HG02678 (cell line): Measurements from ENCODE around the gene DRC3.
A peak's percentile ranks its signal among the peaks of the same experiment; 100 is the strongest.

Experiments used
- ATAC-seq: cut with Tn5 transposase; IDR thresholded peaks from one replicate; pipeline ENCODE4 v1.9.1; 2021; ENCODE audit warnings: mild to moderate bottlenecking, moderate library complexity; ENCODE audit not compliant: unreplicated experiment

Gene DRC3

DNA sequence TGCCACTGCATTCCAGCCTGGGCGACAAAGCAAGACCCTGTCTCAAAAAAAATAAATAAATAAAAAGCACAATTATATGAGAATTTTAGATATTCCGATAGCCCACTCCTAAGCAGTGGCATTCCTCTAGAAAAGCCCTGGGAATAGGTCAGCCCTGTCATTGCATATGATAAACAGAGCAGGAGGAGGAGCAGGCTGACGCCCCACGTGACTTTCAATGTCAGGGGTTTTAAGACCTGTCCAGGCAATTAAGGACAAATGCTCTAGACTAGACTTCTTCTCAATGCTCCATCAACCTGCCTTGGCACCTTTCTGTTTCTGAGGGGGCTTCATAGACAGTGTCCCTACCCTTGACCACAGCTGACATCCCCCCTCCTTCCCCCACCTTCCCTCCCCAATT lies 8.0 kb upstream of the DRC3 start:
- ATAC-seq: no peak

DNA sequence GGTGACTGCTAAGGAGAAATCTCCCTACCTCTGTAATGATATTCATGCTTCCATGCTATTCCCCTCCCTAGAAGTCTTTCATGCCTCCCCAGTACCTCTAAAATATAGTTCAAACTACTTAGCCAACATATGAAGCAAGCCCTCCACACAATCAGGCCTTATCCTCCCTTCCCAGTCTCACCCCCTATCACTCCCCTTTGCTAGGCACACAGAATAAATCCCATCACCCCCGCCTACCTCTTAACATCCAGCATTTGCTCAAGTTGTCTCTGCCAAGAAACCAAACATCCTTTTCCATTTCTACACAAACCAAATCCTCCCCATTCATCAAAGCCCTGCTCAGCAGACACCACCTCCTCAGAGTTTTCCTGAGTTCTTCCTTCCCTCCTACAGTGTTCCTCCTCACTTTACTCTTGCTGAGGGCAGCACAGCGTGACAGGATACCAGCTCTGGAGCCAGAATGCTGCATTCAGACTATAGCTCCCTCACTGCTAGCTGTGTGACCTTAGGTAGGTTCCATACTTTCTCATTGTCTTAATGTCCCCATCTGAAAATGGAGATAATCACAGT lies 7.4 kb upstream of the DRC3 start:
- ATAC-seq: no peak

DNA sequence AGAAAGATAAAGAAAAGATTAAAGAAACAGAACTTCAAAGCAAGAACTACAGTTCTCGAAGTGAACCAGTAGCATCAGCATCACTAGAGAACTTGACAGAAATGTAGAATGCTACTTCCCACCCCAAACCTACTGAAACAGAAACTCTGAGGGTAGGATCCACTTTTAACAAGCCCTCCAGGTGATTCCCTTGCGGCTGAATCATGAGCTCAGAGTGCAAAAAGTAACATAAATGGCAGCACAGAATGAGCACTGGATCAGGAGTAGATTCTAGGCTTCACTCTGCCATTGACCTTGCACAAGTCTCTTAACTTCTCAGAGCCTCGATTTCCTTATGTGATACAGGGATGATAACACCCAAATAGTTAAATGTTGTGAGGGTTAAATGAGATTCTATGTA lies 6.3 kb upstream of the DRC3 start:
- ATAC-seq: peak; percentile 58

DNA sequence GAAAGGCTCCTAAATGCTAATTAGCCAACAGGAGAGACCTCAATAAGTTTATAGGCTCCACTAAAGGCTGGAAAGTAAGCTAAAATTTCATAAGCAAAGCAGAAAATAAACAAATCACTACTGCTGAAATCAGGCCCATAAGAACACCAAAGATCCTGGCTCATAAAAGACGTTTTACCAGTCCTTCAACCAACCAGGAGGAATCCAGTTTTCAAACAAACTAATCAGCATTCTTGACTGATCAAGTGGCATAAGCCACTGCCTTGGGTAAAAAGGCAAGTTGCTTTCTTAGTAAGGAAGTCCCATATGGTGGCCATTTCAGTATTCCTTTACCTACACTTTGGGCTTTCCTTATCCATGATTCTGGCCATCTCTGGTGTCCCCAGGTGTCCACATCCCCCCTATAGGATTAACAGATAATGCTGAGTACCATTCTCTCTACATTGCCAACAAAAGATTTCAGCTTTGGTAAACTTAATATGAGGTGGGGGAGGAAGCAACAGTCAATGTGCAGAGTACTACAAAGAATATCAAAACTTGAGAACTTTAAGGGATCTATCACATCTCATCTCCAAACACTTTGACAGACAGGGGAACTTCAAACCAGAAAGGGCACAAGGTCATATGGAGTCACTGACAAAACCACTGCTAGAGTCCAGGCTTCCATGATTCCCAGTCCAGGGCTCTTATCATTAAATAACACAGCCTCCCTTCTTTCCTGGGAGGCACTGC lies 1.8 kb upstream of the DRC3 start:
- no peak for ATAC-seq

DNA sequence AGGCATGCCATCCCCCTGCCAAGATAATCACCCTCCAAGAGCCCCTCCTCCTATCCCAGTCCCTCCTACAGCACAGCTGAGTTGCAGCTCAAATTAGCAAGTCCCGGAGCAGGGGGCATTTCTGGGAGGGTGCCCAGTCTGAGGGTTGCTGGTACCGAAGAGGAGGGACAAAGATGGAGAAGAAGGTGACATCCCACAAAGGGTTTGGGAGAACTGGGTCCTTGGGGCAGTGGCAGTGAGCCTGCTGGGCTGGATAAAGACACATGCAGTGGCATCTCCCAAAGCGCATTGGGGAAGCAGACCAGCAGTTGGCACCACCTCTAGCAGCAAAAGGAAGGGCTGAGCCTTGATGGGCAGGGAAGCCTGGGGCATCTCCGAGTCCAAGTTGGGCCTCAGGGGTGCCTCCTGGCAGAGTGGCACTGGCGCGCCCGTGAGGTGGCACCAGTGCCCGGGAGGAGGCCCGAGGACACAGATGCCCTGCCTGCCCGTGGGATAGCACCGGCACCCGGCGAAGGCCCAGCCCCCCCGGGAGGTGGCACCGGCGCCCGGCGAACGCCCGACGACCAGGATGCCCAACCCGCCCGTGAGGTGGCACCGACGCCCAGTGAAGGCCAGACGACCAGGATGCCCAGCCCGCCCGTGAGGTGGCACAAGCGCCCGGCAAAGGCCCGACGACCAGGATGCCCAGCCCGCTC lies 1.1 kb upstream of the DRC3 start:
- no peak for ATAC-seq

DNA sequence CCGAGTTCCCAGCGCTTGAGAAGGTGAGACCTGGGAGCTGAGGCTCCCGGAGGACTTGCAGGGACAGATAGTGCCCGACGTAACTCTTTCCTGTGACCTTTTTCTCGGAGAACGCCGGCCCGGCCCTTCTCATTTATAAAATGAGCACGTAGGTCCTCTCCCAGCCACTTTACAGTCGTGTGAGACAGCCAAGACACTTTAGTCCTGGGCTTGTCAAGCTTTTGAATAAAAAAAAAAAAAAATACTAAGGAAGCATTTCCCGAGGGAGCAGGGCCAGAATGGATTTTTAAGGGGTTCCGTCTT lies 241 bp downstream of the DRC3 start:
- ATAC-seq: no peak

DNA sequence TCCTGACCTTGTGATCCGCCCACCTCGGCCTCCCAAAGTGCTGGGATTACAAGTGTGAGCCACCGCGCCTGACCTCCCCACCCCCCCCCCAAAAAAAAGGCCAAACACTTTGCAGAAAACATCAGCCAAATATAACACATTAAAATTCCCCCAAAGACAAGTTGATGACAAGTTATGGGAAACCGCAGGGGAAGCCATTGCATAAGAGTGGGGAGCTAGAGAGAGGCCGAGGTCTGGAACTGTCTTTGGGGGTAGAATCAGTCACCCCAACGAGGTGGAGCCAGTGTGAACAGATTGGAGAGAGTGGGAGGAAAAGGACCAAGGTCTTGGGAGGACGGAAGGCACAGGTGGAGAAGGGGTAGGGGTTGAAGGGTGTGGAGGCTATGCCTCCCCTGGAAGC lies 2.8 kb downstream of the DRC3 start:
- ATAC-seq: no peak

DNA sequence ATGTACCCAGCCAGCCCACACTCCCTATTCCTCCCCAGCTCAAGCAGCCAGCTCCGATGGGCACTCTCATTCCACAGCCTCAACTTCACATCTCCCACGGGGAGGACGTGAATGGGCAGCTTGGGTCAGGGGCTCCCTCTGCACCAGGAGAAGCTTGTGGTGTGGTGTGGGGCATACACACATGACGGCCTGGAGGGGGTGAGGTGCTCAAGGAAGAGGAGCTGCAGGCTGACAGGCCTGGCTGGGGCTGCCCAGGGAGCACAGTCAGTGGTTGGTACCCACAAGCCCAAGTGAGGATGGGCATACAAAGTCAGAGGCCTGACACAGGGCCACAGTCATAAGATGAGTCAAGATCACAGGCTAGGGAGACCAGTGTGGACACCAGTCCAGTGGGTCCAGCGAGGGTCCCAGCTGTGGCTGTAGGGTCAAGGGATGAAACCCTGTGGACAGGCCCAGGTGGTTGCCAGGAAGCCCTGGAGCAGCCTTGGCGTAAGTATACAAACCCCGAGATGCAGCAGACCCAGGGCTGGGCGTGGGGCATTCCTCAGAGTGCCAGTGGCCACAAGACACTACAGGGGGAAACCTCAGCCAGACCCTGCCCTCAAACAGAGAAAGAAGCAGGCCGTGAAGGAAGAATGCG lies 4.4 kb downstream of the DRC3 start:
- no peak for ATAC-seq

DNA sequence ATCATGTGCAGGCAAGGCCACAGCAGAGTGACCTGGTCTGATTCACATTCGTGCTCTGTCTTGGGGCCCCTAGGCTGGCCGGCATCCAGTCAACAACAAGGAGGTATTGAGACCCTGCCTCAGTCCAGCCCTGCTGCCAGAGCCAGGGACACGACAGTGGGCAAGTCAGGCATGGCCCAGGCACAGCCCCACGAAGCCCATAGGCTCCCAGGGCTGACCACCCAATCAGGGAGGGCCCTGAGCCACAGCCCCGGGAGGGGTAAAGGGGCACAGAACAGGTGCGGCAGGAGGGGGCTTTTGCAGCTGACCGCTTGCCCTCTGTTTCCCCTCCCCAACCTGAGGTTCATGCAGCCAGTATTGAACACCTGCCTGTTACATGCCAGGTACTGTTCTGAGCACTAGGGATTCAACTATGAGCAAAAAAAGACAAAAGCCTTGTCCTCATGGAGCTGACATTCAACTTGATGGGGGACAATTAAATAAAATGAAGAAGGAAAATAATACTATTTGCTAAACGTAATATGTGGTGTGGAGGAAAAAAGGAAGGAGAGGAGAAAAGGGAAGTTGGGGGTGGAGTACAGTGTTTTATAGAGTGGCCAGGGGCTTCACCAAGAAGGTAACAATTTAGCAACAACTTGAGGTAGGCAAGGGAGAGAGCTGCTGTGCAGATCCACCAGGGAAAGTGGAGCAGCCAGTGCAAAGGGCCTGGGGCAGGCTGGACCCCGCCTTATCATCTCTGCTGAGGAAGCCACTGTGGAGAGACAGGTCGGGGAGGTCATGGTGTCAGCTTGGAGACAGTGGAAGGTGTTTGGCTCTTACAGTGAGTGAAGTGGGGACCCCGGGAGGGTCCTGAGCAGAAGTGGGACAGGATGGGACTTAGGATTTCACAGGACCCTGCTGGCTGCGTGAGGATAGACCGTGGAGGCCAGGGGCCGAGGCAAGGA lies 6.1 kb downstream of the DRC3 start:
- no peak for ATAC-seq

DNA sequence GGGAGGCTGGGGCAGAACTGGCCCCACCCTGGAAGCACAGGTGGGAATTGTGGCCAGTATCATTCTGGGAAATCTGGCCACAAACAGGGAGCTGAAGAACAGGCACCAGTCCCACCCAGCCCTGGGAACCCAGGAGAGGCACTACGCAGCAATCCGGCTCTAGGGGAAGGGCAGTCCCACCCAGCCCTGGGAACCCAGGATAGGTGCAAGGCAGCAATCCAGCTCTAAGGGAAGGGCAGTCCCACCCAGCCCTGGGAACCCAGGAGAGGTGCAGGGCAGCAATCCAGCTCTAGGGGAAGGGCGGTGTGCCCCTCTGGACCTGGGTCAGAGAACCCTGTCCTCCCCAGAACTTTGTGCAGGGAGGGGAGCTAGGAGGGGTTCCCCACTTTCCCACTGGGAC lies 7.1 kb downstream of the DRC3 start:
- ATAC-seq: no peak

DNA sequence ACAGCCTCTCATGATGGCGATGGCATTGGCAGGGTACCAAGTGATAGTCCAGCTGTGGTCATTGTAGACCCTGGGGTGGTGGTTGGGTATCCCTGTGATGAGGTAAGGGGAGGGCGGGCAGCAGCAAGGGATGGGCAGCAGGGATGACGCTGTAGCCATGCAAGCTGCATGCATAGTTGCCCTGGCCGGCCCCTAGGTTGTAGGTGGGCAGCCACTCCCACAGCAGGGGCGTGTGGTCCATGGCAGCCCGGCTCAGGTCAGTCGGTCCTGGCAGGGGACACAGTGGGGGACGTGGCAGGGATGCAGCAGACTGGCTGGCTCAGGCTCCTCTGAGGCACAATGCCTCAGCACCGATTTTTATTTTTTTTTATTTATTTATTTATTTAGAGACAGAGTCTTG lies 8.7 kb downstream of the DRC3 start:
- ATAC-seq: no peak

DNA sequence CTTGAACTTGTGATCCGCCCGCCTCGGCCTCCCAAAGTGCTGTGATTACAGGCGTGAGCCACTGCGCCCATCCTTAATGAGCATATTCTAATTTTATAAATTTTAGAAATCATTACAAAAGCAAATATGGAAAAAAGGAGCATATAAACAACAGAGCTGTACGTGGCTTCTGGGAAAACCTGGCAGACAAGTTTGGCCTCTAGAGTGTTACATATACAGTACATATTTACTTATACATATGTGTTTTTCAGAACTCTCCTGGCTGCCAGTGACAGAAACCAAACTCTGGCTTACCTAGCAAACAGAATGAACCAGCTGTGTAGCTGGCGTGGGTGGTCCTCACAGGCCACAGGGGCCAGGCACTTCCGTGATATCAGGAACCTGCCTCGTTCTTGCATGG lies 10.1 kb downstream of the DRC3 start:
- ATAC-seq: no peak

DNA sequence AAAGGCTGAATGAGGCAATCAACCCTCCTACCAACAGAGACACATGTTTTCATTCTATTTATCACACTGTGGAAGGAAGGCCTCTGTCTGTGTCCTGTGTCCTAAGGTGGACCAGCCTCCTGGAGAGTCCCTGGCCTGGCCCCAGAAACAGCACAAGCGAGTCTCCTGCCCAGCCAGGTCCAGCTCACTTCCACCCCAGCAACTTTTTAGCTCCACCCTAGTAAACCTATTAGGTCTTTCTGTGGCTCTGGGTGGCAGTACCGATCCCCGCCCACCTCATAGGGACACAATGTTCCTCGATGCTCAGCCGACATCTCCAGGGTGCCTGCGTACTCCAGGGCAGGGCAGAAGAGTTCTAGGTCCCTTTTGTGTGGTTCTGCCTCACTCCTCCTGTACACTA lies 10.7 kb downstream of the DRC3 start:
- ATAC-seq: no peak

DNA sequence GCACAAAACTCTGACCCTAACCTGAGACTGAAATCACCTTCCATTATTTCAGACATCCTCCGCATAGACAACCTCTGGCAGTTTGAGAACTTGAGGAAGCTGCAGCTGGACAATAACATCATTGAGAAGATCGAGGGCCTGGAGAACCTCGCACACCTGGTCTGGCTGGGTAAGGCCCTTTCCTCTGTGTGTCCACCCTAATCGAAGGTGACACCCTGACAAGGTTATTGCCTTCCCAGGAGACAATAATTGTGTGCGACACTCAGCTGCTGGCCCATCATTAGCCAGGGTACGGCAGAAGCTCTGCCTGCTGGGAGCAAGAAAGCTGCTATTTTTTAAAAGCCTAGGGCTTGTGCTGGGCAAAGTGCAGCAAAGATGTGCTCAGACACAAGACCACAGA lies 11.1 kb downstream of the DRC3 start:
- ATAC-seq: no peak

DNA sequence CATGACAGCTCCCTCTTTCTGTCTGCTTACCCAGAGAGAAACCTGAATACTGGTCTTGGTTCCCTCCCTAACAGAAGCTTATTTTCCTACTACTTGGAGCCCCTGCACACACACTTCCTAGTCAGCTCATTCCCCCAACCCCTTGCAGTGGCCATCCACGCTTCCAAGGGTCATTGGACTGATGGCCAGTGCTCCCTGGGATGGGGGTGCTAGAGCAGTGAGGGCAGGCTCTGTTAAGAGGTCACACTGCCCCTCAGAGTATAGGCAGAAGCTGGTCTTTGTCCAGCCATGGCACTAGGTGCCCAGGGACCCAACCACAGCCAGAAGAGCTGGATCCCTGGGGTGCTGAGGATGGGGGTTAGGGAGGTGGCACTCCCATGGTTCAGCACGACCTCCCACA lies 12.5 kb downstream of the DRC3 start:
- ATAC-seq: no peak

DNA sequence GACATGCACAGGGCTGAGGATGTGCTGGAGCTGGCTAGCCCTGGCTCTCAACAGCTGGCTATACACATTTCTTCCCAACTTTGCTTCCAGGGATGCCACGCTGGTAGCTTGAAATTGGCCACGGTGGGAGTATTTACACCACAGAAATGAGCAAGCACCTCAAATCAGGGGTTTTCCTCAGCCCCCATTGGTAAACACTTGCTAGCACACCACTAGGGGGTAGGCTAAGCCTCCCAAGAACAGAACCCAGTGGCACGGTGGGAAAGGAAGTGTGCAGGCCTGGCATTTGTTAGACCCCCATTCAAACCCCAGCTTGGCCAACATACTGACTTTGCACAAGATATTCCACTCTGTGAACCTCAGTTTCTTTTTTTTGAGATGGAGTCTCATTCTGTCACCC lies 12.9 kb downstream of the DRC3 start:
- no peak for ATAC-seq

DNA sequence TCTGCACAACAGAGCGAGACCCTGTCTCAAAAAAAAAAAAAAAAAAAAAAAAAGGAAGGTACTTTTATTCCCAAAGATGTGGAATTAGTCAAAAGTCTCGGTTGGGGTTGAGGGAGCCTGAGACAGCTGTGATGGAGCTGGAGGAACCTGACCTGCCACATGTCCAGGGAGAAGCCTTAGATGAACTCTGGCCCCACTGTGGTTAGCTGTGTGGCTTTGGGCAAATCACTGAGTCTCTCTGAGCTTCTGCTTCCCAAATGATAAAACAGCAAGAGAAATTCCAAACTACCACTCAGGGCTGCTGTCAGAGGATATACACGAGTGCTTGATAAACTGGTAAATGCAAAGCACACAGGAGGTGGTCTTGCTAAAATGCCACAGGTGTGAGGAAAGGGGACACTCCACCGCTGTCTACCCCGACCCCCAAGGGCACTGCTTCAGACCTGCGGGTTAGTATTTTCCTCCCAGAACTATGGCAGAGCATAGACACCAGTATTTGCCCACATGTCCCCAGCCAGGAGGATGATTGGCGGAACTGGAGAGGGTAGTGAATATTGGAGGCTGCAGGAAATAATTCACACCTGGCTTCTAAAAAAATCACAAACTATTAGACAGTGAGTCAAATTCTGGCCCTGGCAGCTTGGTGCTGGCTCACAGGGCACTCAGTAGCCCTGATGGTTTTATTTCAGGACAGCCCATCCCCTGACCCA lies 14.7 kb downstream of the DRC3 start:
- no peak for ATAC-seq

DNA sequence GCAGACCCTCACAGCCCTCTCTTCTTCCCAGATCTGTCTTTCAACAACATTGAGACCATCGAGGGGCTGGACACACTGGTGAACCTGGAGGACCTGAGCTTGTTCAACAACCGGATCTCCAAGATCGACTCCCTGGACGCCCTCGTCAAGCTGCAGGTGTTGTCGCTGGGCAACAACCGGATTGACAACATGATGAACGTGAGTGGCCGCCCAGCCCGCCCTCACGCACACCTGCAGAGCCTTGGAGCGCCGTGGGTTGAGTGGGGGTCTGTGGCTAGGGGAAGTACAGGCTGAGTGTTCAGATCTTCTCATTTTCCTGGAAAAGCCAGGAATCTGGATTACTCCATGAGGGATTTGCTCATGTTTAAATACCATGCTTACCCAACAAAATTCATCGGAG lies 15.2 kb downstream of the DRC3 start:
- no peak for ATAC-seq

DNA sequence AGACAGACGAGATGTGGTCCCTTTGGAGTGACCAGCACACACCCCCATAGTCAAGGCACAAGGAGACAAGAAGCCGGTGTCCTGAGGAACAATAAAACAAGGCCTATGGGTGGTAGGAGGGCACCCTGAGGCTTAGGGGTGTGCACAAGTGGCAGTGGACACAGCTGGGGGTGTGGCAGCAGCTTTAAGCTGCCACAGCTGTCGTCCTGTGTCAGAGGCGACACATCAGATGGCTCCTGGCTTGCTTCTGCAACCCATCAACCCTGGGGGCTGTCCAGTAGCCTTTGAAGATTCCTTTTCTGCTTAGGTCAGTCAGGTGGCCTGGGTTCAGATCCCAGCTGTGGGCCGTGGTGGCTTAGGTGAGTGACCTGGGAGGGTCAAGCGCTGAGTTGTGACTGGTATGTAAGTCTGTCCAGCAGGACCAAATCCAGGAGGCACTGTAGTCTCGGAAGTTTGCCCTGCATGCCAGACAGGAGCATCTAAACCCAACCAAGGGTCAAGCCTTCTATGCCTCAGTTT lies 15.8 kb downstream of the DRC3 start:
- ATAC-seq: no peak

DNA sequence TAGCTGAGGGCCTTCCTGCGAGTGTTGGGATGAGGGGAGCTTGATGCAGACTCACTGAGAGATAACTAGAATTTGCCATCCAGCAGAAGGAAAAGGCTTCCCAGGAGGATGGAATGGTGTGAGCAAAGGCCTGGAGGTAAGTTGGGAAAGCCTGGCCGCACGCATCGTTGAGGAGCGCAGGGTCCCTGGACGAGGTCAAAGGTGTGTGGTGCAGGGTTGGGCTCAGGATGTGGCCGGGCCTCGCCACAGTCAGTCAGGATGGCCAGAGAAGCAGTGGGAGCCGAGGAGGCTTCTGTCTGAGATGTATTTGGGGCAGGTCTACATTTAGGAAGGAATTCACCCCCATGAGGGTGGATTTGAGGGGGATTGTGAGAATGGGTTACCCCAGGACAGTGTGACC lies 16.4 kb downstream of the DRC3 start:
- ATAC-seq: no peak
